HG03196 (cell line): ENCODE measurements around the gene HOXD10.

Experiments used
- ATAC-seq: cut with Tn5 transposase; IDR thresholded peaks from one replicate; pipeline ENCODE4 v1.9.1; 2021; ENCODE audit not compliant: unreplicated experiment

HOXD10 gene

DNA sequence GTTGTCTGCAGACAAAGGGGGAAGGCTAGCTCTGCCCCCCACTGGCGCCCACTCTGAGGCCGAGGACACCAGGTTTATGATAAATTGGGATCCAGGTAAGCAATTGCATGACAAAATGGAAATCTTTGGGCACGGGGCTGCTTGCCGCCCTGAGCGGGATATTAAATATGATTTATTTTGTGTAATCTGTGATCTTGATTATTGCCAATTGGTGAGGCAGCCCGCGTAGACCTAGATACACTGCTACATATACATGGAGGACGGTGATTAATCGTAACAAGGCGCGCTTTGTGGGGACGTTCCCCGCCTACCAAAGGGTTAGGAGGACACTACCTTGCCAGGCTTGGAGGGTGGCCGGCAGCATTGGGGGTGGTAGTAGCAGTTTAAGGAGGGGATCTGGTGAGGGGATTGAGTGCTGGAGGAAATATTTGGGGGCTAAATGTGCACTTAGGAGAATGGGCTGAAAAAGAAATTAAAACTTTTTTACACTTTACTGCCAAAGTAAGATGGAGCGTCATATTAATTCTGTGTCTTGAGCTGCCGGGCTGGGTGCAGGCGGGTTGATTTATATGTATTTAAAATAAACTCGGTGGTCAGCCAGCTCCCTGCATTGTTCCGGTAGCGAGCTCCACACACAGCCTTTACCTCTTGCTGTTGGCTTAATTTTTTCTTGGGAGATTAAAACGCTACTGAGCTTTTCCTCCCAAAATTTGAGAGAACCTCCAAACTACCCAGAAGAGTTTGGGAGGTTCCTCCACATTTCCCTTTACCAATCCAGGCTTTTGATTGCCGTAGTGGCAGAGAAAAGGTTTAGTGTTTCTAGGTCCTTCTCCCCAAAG, 44.6 kb downstream of the HOXD10 start:
- ATAC-seq: no peak

GRCh38 chr2:176161825-176162626, 45.4 kb downstream of the HOXD10 start:
- ATAC-seq: no peak

DNA sequence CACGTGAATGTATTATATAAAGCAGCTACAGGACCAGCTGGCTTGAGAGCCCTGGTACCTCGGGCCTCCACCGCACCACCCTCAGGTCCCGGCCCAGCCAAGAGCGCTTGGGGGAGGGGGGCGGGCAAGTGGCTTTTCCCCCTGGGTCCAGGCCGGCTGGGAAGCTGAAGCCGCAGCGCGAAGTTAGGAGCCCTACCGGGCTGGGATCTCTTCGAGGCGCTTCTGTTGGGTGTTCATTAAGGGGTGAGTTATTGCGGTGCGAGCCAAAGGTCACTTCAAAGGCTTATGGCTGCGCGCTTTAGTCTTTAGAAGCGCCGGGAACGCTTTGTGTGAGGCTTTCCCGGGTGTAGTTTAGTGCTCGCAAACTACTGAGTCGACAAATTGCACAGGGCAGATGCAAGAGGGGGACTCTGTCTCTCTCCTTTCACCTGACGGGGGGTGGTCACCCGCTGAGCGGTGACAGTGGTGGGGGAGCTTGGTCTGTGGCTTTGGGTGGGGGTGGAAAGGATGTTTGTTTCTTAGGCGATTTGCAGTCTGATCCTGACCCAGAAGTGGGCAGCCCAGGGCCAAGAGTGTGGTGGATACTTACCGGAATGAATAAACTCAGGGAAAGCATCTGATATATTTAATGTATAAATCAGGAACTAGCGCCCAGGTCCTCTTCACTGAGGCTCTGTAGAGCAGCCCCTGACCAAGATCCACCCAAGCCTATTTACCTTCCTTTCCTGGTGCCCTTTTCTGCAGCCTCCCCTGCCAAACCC, 46.5 kb downstream of the HOXD10 start:
- no peak for ATAC-seq

DNA sequence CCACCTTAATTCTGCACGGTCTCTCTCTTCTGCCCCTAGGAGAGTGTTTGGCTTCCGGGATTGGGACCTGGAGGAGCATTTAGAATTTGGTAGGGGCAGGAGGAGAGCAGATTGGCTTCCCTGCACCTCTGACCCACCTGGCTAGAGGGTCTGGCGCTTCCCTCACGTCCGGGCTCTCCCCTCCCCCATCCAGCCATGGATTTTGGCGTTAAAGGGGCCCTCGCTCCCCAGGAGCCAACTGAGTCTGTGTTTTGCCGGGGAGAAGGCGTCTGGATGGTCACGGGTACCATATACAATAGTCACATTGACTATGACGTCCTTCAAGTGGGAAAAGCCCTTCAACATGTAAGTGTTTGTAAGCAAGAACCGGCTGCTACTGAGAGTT, 47.1 kb downstream of the HOXD10 start:
- ATAC-seq: no peak

- ATAC-seq: no peak
Measured at GRCh38 chr2:176164201-176164600, 47.6 kb downstream of the HOXD10 start.

GRCh38 chr2:176164611-176165369, 48.2 kb downstream of the HOXD10 start:
- no peak for ATAC-seq

DNA sequence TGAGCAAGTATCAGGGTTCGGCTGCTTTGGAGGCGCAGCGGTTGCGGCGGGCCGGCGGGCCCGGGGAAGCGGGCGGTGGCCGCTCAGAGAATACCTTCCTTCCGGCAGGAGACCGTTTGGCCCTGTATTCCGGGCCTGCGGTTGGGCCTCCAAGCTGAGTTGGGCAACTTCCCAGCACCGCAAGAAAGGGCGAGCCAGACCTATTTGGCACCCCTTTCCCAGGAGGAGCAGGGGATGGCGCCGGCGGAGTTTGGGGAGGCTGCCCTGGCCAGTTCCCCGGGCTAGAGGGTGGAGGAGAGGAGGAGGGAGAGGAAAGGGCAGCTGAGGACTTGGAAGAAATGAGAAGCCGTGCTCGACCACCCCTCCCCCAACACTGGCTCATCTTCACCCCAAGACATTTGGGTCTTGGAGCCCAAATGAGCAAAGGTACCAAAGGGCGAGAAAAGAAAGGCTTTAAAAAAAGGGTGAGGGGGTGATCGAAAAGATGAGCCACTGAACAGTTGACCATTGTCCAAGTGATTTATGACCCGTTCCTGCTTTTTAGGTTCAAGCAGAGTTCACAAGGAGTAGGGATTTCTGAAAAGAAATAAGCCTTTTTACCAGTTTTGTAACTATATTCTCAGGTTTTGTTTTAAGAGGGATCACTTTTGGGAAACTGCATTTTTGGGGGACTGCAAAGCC, 48.9 kb downstream of the HOXD10 start:
- no peak for ATAC-seq

DNA sequence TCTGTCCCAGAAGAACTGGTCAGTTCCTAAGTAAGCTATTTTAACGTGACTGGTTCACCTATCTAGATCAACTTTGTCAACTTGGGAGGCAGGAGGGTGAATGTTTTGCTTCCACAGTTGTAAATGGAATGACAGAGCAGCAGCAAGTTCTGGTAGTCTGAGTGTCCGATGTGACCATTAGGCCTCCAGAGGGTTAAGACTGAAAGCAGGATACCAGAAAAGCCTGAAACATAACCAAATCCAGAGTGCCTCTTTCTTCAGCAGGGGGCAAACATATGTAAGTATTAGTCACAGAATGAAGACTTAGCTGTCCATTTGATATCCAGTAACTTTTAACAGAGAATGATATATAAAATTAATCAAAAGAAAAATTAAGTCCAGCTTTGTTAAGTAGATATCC, 49.7 kb downstream of the HOXD10 start:
- ATAC-seq: no peak

- no peak for ATAC-seq
Measured at GRCh38 chr2:176167398-176167797, 50.8 kb downstream of the HOXD10 start.

GRCh38 chr2:176169181-176169580, 52.6 kb downstream of the HOXD10 start:
- no peak for ATAC-seq
